ACC112 (cell line): ENCODE data around the gene CRADD.
"Not testable (repeated sequence)": the region's sequence is repeated elsewhere in the genome, so short reads cannot be mapped to it uniquely, and the experiment has no call there.

Experiments used
- H2AFZ ChIP-seq: fragments of 200-600 bp; sonication (generic); one replicate; pipeline ENCODE4 v1.6.0; 2017; ENCODE audit warnings: antibody characterized with exemption, low read length; ENCODE audit not compliant: unreplicated experiment
- H3K27ac ChIP-seq: fragments of 200-600 bp; sonication (generic); 2 replicates; pipeline ENCODE4 v1.5.1; 2014; ENCODE audit warnings: low read depth, mild to moderate bottlenecking, antibody characterized with exemption, low read length, moderate library complexity
- H3K27me3 ChIP-seq: fragments of 200-600 bp; sonication (generic); 2 replicates; pipeline ENCODE4 v1.6.1; 2014; ENCODE audit warnings: mild to moderate bottlenecking, antibody characterized with exemption, low read length, moderate library complexity, mixed read lengths; ENCODE audit not compliant: insufficient read depth
- H3K36me3 ChIP-seq: fragments of 200-600 bp; sonication (generic); 2 replicates; pipeline ENCODE4 v1.6.1; 2016; ENCODE audit warnings: mild to moderate bottlenecking, antibody characterized with exemption, low read length, moderate library complexity, mixed read lengths; ENCODE audit not compliant: insufficient read depth
- H3K4me1 ChIP-seq: fragments of 200-600 bp; sonication (generic); one replicate; pipeline ENCODE4 v1.6.1; 2016; ENCODE audit warnings: low read length, mixed read lengths; ENCODE audit not compliant: insufficient read depth, unreplicated experiment, control insufficient read depth
- H3K4me3 ChIP-seq: fragments of 200-600 bp; sonication (generic); 2 replicates; pipeline ENCODE4 v1.5.1; 2014; ENCODE audit warnings: mild to moderate bottlenecking, low read depth, low read length
- H3K79me2 ChIP-seq: fragments of 200-600 bp; sonication (generic); one replicate; pipeline ENCODE4 v1.6.0; 2016; ENCODE audit warnings: low read length; ENCODE audit not compliant: control insufficient read depth, unreplicated experiment, insufficient read depth

The CRADD gene

GRCh38 chr12:93706387-93706786 lies 29.2 kb downstream of the CRADD start:
- H3K4me3 ChIP-seq, result no peak overlapping the region
- H2AFZ ChIP-seq, result no peak overlapping the region
- peaks cover 24% of the 10 kb centered on the region for H3K4me1 ChIP-seq
- H3K79me2 ChIP-seq, result no peaks in the 10 kb centered on the region
- peak overlapping the region; percentile 30; the same call in 1 of the 2 replicates for H3K27ac ChIP-seq
- H3K36me3 ChIP-seq, result no peaks in the 10 kb centered on the region
- H3K27me3 ChIP-seq, result no peaks in the 10 kb centered on the region

- Histone ChIP-seq H3K4me1 (peaks cover 19% of the 10 kb centered on the region), H3K36me3 (no peaks in the 10 kb centered on the region), H3K27me3 (no peaks in the 10 kb centered on the region), H2AFZ (no peak overlapping the region), H3K4me3 (0 out of 2 replicates have a peak overlapping the region, but pooled peaks have one; percentile 15), H3K79me2 (no peaks in the 10 kb centered on the region), H3K27ac (peak overlapping the region; percentile 30; the same call in 1 of the 2 replicates)
Observed at GRCh38 chr12:93706824-93707223, 29.6 kb downstream of the CRADD start.

GRCh38 chr12:93707836-93708235 lies 30.7 kb downstream of the CRADD start:
- Histone ChIP-seq H3K36me3 (no peaks in the 10 kb centered on the region), H3K4me1 (peaks cover 16% of the 10 kb centered on the region), H2AFZ (no peak overlapping the region), H3K4me3 (no peak overlapping the region), H3K27me3 (no peaks in the 10 kb centered on the region), H3K27ac (0 out of 2 replicates have a peak overlapping the region, but pooled peaks have one; percentile 30), H3K79me2 (no peaks in the 10 kb centered on the region)

DNA sequence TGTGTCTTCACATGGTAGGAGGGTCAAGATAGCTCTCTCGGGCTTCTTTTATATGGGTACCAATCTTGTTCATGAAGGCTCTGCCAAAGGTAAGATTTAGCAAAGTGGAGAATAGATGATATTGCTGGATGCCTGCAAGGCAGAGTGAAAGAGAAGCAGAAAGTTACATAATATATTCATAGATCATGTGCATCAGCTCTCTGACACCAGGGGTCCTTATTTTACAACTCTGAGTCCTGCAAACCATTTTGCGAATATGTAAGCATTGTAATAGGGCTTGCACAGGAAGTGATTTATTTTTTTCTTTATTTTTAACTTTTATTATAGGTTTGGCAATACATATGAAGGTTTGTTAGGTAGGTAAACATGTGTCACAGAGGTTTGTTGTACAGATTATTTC lies 31.8 kb downstream of the CRADD start:
- Histone ChIP-seq H3K4me3 (no peak overlapping the region), H3K79me2 (no peaks in the 10 kb centered on the region), H3K36me3 (no peaks in the 10 kb centered on the region), H3K4me1 (peaks cover 16% of the 10 kb centered on the region), H3K27ac (no peak overlapping the region), H2AFZ (no peak overlapping the region), H3K27me3 (no peaks in the 10 kb centered on the region)

- Histone ChIP-seq H3K79me2 (no peaks in the 10 kb centered on the region), H3K27ac (no peak overlapping the region), H3K27me3 (no peaks in the 10 kb centered on the region), H3K4me1 (peaks cover 16% of the 10 kb centered on the region), H3K4me3 (no peak overlapping the region), H2AFZ (no peak overlapping the region), H3K36me3 (no peaks in the 10 kb centered on the region)
Observed at GRCh38 chr12:93709386-93709785, 32.2 kb downstream of the CRADD start.

DNA sequence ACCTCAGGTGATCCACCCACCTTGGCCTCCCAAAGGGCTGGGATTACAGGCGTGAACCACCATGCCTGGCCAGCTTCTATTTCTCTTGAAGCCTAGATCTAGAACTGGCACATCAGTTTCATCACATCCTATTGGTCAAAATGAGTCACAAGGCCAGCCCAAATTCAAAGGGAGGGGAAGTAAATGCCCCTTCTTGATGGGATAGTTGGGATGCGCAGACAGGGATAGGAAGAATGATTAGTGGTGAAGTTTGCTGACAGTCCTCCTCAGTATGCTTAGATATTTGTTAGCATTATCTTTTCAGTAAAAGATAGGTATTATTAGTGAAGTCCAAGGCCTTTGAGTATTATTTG lies 33.4 kb downstream of the CRADD start:
- no peak overlapping the region for H3K4me3 ChIP-seq
- no peak overlapping the region for H2AFZ ChIP-seq
- H3K27me3 ChIP-seq, result no peaks in the 10 kb centered on the region
- H3K4me1 ChIP-seq, result peaks cover 16% of the 10 kb centered on the region
- no peaks in the 10 kb centered on the region for H3K36me3 ChIP-seq
- no peaks in the 10 kb centered on the region for H3K79me2 ChIP-seq
- H3K27ac ChIP-seq, result no peak overlapping the region

DNA sequence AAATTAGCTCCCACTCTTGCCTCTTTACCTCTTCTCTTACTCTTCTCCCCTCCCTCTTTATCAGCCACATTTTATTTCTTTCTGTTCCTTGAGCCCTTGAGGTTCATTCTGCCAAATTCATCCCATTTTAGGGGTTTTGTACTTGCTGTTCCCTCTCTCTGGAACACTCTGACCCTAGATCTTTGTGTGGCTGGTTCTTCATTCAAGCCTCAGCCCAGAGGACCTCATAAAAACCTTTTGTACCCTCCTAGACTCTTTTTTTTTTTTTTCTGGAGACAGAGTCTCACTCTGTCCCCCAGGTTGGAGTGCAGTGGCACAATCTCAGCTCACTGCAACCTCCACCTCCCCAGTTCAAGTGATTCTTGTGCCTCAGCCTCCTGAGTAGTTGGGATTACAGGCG lies 34.3 kb downstream of the CRADD start:
- not testable (repeated sequence) for H3K79me2 ChIP-seq, H3K36me3 ChIP-seq, H3K27ac ChIP-seq, H3K27me3 ChIP-seq, H3K4me3 ChIP-seq, H2AFZ ChIP-seq
- peaks cover 16% of the 10 kb centered on the region for H3K4me1 ChIP-seq

DNA sequence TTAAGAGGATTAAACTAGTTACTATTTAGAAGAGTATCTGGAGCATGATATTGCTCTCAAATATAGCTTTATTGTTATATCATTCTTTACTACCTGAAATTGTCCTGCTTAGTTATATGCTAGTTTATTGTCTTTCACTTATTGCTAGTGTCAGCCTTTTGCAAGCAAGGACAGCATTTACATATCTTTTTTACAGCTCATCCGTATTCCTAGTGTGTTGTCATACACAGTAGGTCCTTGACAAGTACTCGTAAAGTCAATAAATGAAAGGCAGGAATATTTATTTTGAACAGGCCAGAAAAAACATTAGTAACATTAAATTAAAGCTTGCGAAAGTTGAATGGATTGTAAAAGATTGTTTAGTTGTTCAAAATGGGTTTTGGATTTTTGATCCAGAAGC lies 35.0 kb downstream of the CRADD start:
- Histone ChIP-seq H3K27me3 (no peaks in the 10 kb centered on the region), H3K36me3 (no peaks in the 10 kb centered on the region), H3K4me1 (peaks cover 11% of the 10 kb centered on the region), H2AFZ (no peak overlapping the region), H3K27ac (no peak overlapping the region), H3K79me2 (no peaks in the 10 kb centered on the region), H3K4me3 (no peak overlapping the region)

DNA sequence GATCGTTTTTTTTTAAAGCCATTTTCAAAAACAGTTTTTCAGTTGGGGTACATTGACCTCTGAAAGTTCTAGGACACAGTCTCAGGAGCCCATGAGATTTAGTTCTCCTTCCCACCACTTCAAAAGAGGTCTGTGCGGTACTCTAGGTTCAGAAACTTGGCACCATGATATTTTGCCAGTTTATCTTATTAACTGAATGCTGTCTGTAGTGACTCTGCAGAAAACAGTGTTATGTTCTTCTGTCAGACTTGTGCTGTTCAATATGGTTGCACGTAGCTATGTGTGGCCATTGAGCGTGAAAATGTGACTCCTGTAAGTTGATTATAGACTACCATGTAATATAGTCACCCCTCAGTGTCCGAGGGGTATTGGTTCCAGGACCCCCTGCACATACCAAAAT lies 35.9 kb downstream of the CRADD start:
- H2AFZ ChIP-seq, result no peak overlapping the region
- no peaks in the 10 kb centered on the region for H3K79me2 ChIP-seq
- no peaks in the 10 kb centered on the region for H3K36me3 ChIP-seq
- H3K4me1 ChIP-seq, result peaks cover 2% of the 10 kb centered on the region
- H3K27me3 ChIP-seq, result no peaks in the 10 kb centered on the region
- no peak overlapping the region for H3K4me3 ChIP-seq
- no peak overlapping the region for H3K27ac ChIP-seq

DNA sequence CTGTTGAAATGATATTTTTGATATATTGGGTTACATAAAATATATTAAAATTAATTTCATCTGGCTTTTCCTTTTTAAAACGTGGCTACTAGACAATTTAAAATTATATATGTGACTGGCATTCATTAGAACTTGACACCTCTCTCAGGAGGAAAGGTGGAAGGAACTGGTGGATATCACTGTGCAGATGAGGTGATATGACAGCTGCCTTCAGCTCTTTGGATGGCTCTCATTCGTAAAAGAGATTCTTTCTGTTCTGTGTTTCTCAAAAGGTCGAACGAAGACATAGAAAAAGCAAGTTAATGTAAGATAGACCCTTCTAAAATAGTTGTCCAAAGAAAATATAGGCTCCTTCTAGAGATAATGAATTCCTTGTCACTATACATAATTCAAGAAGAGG lies 36.6 kb downstream of the CRADD start:
- Histone ChIP-seq H3K27ac (no peak overlapping the region), H3K4me1 (no peaks in the 10 kb centered on the region), H3K27me3 (no peaks in the 10 kb centered on the region), H3K4me3 (no peak overlapping the region), H3K36me3 (no peaks in the 10 kb centered on the region), H3K79me2 (no peaks in the 10 kb centered on the region), H2AFZ (no peak overlapping the region)

- no peak overlapping the region for H2AFZ ChIP-seq
- no peaks in the 10 kb centered on the region for H3K36me3 ChIP-seq
- no peak overlapping the region for H3K4me3 ChIP-seq
- H3K4me1 ChIP-seq, result no peaks in the 10 kb centered on the region
- H3K79me2 ChIP-seq, result no peaks in the 10 kb centered on the region
- no peak overlapping the region for H3K27ac ChIP-seq
- no peaks in the 10 kb centered on the region for H3K27me3 ChIP-seq
Observed at GRCh38 chr12:93714382-93714781, 37.2 kb downstream of the CRADD start.
